ENCODE results near the gene OLFM3. TPM values are rescaled to one million over a fixed set of nuclear protein-coding genes. Genes with fewer than 3 reads are reported as not detected.

The OLFM3 gene
- total RNA-seq, 1 experiment from 2014 or later: 0.26 TPM

DNA sequence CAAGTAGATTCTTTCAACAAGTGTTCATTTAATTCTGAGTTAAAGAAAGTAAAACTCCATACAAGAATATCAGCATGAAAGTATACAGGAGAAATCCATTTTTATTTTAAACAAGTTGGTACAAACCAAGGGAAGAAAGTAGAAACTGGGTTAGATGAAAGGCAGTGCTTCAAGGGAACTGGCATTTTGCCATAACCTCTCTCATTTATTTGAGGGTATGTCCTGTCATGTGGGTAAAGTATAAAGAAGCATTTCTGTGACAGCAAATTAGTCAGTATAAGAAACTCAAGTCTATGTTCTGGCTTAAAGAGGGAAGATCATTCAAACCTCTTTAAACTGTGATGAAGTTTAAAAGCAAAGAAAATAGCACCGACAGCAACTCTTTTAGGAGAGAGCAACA, 32.0 kb downstream of the OLFM3 start:
- Histone ChIP-seq H3K4me2 (ENCODE audit: insufficient read depth, insufficient read length, low read length) (no peak overlapping the region), H2AK5ac (ENCODE audit: insufficient read length, low read length) (no peak overlapping the region), H3K27ac (ENCODE audit: insufficient read length, low read depth, low read length) (no peak overlapping the region), H3T11ph (ENCODE audit: low read length) (no peak overlapping the region), H3K4ac (ENCODE audit: low read depth, low read length) (no peak overlapping the region), H2BK120ac (ENCODE audit: low read depth, low read length, poor library complexity, severe bottlenecking) (no peak overlapping the region), H3K79me2 (ENCODE audit: insufficient read depth, low read length) (no peaks in the 10 kb centered on the region), H3K14ac (ENCODE audit: insufficient read depth, low read length) (no peak overlapping the region), H2BK15ac (ENCODE audit: low read depth, low read length) (no peak overlapping the region), H4K5ac (ENCODE audit: insufficient read length, low read depth, low read length) (no peak overlapping the region), H3K56ac (ENCODE audit: insufficient read length, low read depth, low read length) (no peak overlapping the region), H3K23ac (ENCODE audit: insufficient read length, low read depth, low read length) (no peak overlapping the region), H3K79me1 (ENCODE audit: insufficient read depth, low read depth, low read length, poor library complexity, severe bottlenecking) (no peaks in the 10 kb centered on the region), H3K9ac (ENCODE audit: extremely low read depth, insufficient read length, low read length) (no peak overlapping the region), H4K91ac (ENCODE audit: insufficient read length, low read depth, low read length) (no peak overlapping the region), H2AFZ (ENCODE audit: low read length) (no peak overlapping the region), H2BK5ac (ENCODE audit: insufficient read length, low read length) (no peak overlapping the region), H3K18ac (ENCODE audit: insufficient read length, low read depth, low read length) (no peak overlapping the region), H2BK20ac (ENCODE audit: low read depth, low read length, poor library complexity, severe bottlenecking) (no peak overlapping the region), H2BK12ac (ENCODE audit: insufficient read length, low read depth, low read length) (no peak overlapping the region), H3K23me2 (ENCODE audit: insufficient read length, low read depth, low read length, poor library complexity, severe bottlenecking) (peaks cover 2% of the 10 kb centered on the region), H3K9me3 (ENCODE audit: control insufficient read depth, low read depth, low read length) (no peaks in the 10 kb centered on the region), H4K20me1 (ENCODE audit: control insufficient read depth, insufficient read depth, insufficient read length) (no peaks in the 10 kb centered on the region), H3K4me1 (ENCODE audit: insufficient read depth, low read length) (no peaks in the 10 kb centered on the region; the same call in 1 of the 2 replicates), H4K8ac (replicated peaks; ENCODE audit: insufficient read length, low read depth, low read length) (no peak overlapping the region), H3K27me3 (ENCODE audit: insufficient read depth, low read length) (no peaks in the 10 kb centered on the region)
- no CpG with 5 or more reads among the region's 1 CpG for WGBS (ENCODE audit: extremely low coverage, insufficient read length, low lambda C conversion rate)
- Mint-ChIP-seq H3K4me1 (peaks cover 0 to 8% of the 10 kb centered on the region in 2 experiments; a peak in 2 of 4 replicates), H3K36me3 (ENCODE audit: insufficient read depth in 1 of 3, low read depth in 3 of 3) (no peaks in the 10 kb centered on the region), H3K27me3 (ENCODE audit: low read depth) (no peaks in the 10 kb centered on the region), H3K9me3 (no peaks in the 10 kb centered on the region), H3K27ac (no peak overlapping the region), H3K4me3 (no peak overlapping the region)
- TF ChIP-seq CTCF (conservative IDR thresholded peaks at IDR 0.05): no peak
- DNase-seq: no peak
